Keratinocyte (primary cell): ENCODE data around the gene AKNA. TPM values are rescaled to one million over a fixed set of nuclear protein-coding genes. Genes with fewer than 3 reads are reported as not detected.
"Not testable (repeated sequence)": the region's sequence is repeated elsewhere in the genome, so short reads cannot be mapped to it uniquely, and the experiment has no call there.

Source experiments
- DNase-seq: peaks from one replicate; pipeline ENCODE4 v3.0.0-alpha.2; 2011; ENCODE audit warnings: low read depth, missing footprints, low spot score
- FAIRE-seq: peaks from 2 replicates; lab custom pipeline; 2011; peaks lifted over from hg19 to GRCh38; lab: Jason Lieb, UNC
- H2AFZ ChIP-seq: 2 replicates; pipeline ENCODE4 v1.6.0; 2012; ENCODE audit warnings: low read length, control low read depth, inconsistent platforms; ENCODE audit not compliant: control insufficient read depth
- H3K27ac ChIP-seq: 2 replicates; pipeline ENCODE4 v1.5.1; 2011; ENCODE audit warnings: low read length; ENCODE audit not compliant: control insufficient read depth, insufficient read depth
- H3K27me3 ChIP-seq: 3 replicates; pipeline ENCODE4 v1.6.0; 2011; ENCODE audit warnings: low read length; ENCODE audit not compliant: control insufficient read depth, insufficient read depth; ENCODE audit errors: extremely low read depth
- H3K36me3 ChIP-seq, 2 experiments: 2 replicates in 1 of 2; 3 replicates in 1 of 2; pipeline ENCODE4 v1.5.1; 2011; ENCODE audit warnings: low read length in 2 of 2, mild to moderate bottlenecking in 1 of 2; ENCODE audit not compliant: control insufficient read depth in 2 of 2, insufficient read depth in 2 of 2; ENCODE audit errors: extremely low read depth in 1 of 2
- H3K4me1 ChIP-seq: 3 replicates; pipeline ENCODE4 v1.5.1; 2011; ENCODE audit warnings: low read length; ENCODE audit not compliant: control insufficient read depth, insufficient read depth; ENCODE audit errors: extremely low read depth
- H3K4me2 ChIP-seq: 3 replicates; pipeline ENCODE4 v1.6.0; 2011; ENCODE audit warnings: low read depth, low read length; ENCODE audit not compliant: control insufficient read depth, insufficient read depth; ENCODE audit errors: extremely low read depth
- H3K4me3 ChIP-seq, 3 experiments: fragments of 200-600 bp in 1 of 3; sonication (generic) in 1 of 3; 2 replicates in 2 of 3; 3 replicates in 1 of 3; pipeline ENCODE4 v1.5.1; 2011 to 2016; ENCODE audit warnings: low read length in 3 of 3, mild to moderate bottlenecking in 3 of 3, control low read depth in 2 of 3, inconsistent platforms in 1 of 3, low read depth in 1 of 3, mixed read lengths in 1 of 3, mixed run types in 1 of 3, moderate library complexity in 1 of 3; ENCODE audit not compliant: control insufficient read depth in 2 of 3, insufficient read depth in 2 of 3; ENCODE audit errors: extremely low read depth in 1 of 3
- H3K79me2 ChIP-seq: 2 replicates; pipeline ENCODE4 v1.6.0; 2012; ENCODE audit warnings: low read length; ENCODE audit not compliant: control insufficient read depth, insufficient read depth
- H3K9ac ChIP-seq: 3 replicates; pipeline ENCODE4 v1.6.0; 2011; ENCODE audit warnings: low read length; ENCODE audit not compliant: control insufficient read depth, insufficient read depth; ENCODE audit errors: extremely low read depth
- H3K9me1 ChIP-seq: 3 replicates; pipeline ENCODE4 v1.6.0; 2011; ENCODE audit warnings: low read length; ENCODE audit not compliant: control insufficient read depth, insufficient read depth; ENCODE audit errors: extremely low read depth
- H3K9me3 ChIP-seq: 2 replicates; pipeline ENCODE4 v1.5.1; 2012; ENCODE audit warnings: low read depth, low read length; ENCODE audit not compliant: control insufficient read depth
- H4K20me1 ChIP-seq: 3 replicates; pipeline ENCODE4 v1.6.0; 2011; ENCODE audit warnings: low read length; ENCODE audit not compliant: control insufficient read depth, insufficient read depth; ENCODE audit errors: extremely low read depth
- EZH2 ChIP-seq: IDR thresholded peaks from one replicate; pipeline ENCODE4 v1.6.1; 2012; ENCODE audit warnings: inconsistent platforms, mild to moderate bottlenecking, low read length, moderate library complexity
- dilution Hi-C: fragments of 300-500 bp; cut with MboI; formaldehyde crosslinking; loops from one replicate; pipeline ENCODE4 v1.7.0; 2020; ENCODE audit warnings: low sequenced_read_pairs; ENCODE audit not compliant: extremely low pct_ligation_motif_present
- polyA plus RNA-seq, 5 experiments: library from polyadenylated mRNA; depleted of rRNA in 3 of 5; stranded (reverse) in 3 of 5; stranded (forward) in 1 of 5; unstranded in 1 of 5; fragments of >200 nt; gene quantifications; 1 replicate in 1 of 5; 2 replicates in 3 of 5; 3 replicates in 1 of 5; pipeline versions ENCODE4 v1.2.1 to v1.2.3, GENCODE V29; 2011 to 2012; ENCODE audit warnings: missing spikeins in 2 of 5, low read depth in 1 of 5, low replicate concordance in 1 of 5
- TF ChIP-seq, protein P1 (sequence below), 3 experiments: IDR thresholded peaks in 1 of 3; conservative IDR thresholded peaks in 1 of 3; optimal IDR thresholded peaks in 1 of 3; 2 replicates in 2 of 3; 3 replicates in 1 of 3; pipeline versions ENCODE3 to v1.5.1; 2011; ENCODE audit warnings: low read length in 3 of 3, mild to moderate bottlenecking in 3 of 3, moderate library complexity in 2 of 3, control low read depth in 1 of 3, inconsistent platforms in 1 of 3; ENCODE audit not compliant: insufficient read depth in 2 of 3; ENCODE audit errors: extremely low read depth in 1 of 3

The AKNA gene
- polyA plus RNA-seq, 1 donor (not counting 4 experiments of a cell fraction or from before 2014, with no cell fraction given): 0.79 TPM

DNA sequence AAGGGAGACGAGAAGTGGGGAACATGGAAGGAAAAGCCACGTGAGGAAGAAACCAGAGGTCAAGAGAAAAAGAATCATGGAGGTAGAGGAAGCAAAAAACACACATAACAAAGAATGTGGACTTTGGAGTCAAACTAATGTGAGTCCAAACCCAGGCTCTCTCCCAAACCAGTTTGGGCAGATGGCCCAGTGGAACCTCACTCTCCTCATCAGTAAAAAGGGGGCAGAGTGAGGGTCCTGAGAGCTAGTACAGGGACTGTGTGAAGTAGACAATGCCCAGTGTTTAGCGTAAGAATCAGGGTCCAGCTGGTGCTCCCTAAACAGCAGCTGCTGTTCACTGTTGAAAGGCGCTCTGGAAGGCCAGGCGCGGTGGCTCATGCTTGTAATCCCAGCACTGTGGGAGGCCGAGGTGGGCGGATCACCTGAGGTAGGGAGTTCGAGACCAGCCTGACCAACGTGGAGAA, 59.4 kb downstream of the AKNA start:
- H3K9me1 ChIP-seq, DNase-seq, H3K36me3 ChIP-seq, H3K9ac ChIP-seq, FAIRE-seq, H3K27me3 ChIP-seq, H3K27ac ChIP-seq, H4K20me1 ChIP-seq, H3K4me1 ChIP-seq, dilution Hi-C loops, H3K4me3 ChIP-seq, H3K4me2 ChIP-seq, H3K79me2 ChIP-seq, H3K9me3 ChIP-seq, H2AFZ ChIP-seq: not testable (repeated sequence)

DNA sequence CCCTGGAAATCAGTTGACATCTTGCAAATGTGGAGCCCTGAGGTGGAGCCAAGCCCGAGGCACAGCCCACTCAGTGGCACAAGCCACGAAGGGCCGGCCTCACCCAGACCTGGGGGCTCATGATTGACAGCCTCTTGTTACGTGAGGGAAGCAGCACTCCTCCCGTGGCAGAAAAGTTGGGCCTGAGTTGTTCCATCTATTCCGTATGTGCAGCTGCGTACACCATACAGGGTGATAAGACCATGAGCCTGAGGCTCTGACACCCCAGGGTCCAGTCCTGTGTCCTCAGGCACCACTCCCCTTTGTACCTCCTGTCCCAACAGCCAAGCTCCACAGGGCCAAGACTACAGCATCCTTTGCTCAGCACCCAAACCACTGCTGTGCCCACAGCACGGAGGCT, 60.0 kb downstream of the AKNA start:
- no peak overlapping the region for H3K4me2 ChIP-seq
- FAIRE-seq: no peak
- dilution Hi-C loops: no loop called here

DNA sequence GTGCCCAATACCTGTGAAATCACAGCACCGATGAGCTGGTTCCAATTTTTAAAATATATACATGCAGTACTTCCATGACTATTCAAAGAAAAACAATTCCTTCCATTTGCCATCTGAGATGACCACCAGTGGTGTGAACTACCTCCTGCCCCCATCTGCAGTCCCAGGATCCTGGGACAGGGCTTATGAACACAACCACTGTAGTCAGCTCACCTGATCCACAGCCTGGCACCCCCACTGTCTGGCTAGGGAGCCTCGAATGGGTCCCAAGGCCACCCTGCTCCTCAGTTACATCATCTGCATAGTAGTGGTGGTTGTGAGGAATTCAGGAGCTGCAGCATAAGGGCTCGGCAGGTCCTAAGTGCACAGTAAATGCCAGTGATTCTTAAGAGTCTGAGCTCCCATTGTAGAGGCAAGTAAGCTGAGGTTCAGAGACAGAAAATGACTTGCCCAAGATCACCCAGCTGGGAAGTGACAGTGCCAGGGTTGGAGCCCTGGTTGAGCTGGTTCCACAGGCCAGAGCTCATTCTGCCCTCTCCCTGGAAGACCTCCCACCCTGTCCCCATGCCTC, 62.0 kb downstream of the AKNA start:
- H3K4me1 ChIP-seq, H3K79me2 ChIP-seq, H3K4me2 ChIP-seq, H3K4me3 ChIP-seq, H3K9me3 ChIP-seq, H2AFZ ChIP-seq, H3K27me3 ChIP-seq, H3K9ac ChIP-seq, H4K20me1 ChIP-seq, DNase-seq, FAIRE-seq, dilution Hi-C loops, H3K36me3 ChIP-seq, H3K27ac ChIP-seq, H3K9me1 ChIP-seq: not testable (repeated sequence)

More for the DNA sequence above, 60.0 kb downstream of the AKNA start:
- Histone ChIP-seq H3K79me2 (no peaks in the 10 kb centered on the region), H3K36me3 (no peaks in the 10 kb centered on the region), H3K4me3 (no peak overlapping the region), H3K27me3 (no peaks in the 10 kb centered on the region), H2AFZ (no peak overlapping the region), H3K4me1 (no peaks in the 10 kb centered on the region), H4K20me1 (no peaks in the 10 kb centered on the region), H3K9ac (no peak overlapping the region), H3K9me3 (no peaks in the 10 kb centered on the region), H3K9me1 (no peaks in the 10 kb centered on the region), H3K27ac (no peak overlapping the region)
- TF ChIP-seq, protein P1, sequence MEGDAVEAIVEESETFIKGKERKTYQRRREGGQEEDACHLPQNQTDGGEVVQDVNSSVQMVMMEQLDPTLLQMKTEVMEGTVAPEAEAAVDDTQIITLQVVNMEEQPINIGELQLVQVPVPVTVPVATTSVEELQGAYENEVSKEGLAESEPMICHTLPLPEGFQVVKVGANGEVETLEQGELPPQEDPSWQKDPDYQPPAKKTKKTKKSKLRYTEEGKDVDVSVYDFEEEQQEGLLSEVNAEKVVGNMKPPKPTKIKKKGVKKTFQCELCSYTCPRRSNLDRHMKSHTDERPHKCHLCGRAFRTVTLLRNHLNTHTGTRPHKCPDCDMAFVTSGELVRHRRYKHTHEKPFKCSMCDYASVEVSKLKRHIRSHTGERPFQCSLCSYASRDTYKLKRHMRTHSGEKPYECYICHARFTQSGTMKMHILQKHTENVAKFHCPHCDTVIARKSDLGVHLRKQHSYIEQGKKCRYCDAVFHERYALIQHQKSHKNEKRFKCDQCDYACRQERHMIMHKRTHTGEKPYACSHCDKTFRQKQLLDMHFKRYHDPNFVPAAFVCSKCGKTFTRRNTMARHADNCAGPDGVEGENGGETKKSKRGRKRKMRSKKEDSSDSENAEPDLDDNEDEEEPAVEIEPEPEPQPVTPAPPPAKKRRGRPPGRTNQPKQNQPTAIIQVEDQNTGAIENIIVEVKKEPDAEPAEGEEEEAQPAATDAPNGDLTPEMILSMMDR (optimal IDR thresholded peaks at IDR 0.05 in 1 of 3, IDR thresholded peaks at IDR 0.05 in 1 of 3, conservative IDR thresholded peaks at IDR 0.05 in 1 of 3; ENCODE audit: extremely low read depth in 1 of 3, insufficient read depth in 2 of 3, low read length in 3 of 3): no peak
- no peak for TF ChIP-seq EZH2
- no peak for DNase-seq

DNA sequence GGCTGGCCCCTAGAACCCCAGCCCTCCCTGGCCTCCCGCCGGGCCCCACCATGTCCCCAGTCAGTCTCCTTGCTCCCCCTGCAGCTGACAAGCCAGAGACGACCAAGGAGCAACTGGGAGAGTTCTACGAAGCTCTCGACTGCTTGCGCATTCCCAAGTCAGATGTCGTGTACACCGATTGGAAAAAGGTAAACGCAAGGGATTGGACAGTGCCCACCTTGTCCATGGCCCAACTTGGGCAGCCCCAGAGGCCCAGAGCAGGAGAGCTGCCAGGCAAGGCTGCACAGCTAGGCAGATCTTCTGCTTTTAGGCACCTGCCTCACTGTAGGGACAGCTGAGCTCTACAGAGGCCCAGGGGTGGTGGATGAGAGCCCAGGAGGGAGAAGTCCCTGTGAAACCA, 62.8 kb downstream of the AKNA start:
- not testable (repeated sequence) for FAIRE-seq

More for the DNA sequence above, 62.8 kb downstream of the AKNA start:
- H3K27me3 ChIP-seq, H3K27ac ChIP-seq, H3K4me1 ChIP-seq, H3K9me1 ChIP-seq, H3K9ac ChIP-seq, H4K20me1 ChIP-seq, H2AFZ ChIP-seq, H3K4me2 ChIP-seq, H3K79me2 ChIP-seq, H3K36me3 ChIP-seq, H3K4me3 ChIP-seq, DNase-seq, H3K9me3 ChIP-seq, dilution Hi-C loops: not testable (repeated sequence)
